GM19025 (cell line): ENCODE data around the gene NRL.
A peak's percentile ranks its signal among the peaks of the same experiment; 100 is the strongest.

Experiments used
- ATAC-seq: cut with Tn5 transposase; IDR thresholded peaks from one replicate; pipeline ENCODE4 v1.9.1; 2021; ENCODE audit warnings: mild to moderate bottlenecking, low read depth, moderate library complexity; ENCODE audit not compliant: unreplicated experiment

Gene NRL

DNA sequence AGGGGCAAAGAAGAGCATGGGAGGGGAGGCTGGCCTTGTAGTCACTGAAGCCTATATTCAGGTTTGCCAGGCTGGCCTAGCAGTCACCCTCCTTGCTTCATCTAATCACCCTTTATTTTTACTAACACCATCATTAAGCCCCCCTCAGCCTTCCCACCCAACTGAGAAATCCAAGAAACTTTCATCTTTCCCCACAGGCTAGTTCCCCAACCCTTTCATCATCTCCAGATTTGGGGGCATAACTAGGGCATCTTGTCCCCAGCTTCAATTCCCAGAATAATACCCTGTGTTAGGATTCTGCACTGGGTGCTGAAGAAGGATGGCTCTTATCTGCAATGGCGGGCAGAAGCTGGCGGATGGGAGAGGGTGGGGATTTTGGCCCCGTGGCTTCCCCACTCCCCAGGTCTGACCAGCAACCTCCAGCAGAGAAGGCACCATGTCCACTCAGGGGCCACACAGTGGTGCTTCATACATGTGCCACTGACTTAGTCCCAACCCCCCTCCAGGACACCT, 13.7 kb downstream of the NRL start:
- ATAC-seq: no peak

DNA sequence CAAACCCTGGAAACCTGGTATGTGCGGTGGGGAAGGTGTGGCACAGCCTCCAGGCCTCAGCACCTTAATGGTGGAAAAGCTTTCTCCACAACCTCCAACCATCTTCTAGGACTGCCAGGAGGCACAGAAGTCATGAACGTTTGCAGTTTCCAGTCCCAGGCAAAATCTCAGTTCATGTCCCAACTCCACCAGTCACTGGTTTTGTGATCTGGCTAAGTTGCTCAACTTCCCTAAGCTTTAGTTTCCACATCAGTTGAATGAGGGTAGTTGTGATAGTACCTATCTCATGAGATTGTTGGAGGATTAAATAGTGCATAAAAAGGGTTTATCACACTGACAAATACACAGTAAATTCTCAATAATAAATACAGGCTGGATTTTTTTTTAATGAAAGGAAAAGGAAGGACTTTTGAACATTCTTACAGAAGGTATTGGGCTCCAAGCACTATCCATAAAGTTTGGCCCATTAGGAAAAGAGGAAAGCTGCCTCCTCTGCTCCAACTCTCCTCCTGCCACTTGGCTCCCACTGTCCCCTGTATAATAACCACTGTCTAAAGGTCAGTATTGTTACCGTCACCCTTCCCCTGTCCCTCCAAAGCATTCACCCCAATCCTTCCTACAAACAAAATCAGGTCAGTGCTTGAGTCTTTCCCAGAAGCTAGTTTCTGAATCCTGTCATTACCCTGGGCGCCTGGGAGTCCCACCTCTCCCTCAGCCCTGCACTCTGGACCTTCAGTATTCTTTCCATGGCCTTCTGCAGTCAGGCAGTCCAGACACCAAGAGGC, 14.4 kb downstream of the NRL start:
- no peak for ATAC-seq

DNA sequence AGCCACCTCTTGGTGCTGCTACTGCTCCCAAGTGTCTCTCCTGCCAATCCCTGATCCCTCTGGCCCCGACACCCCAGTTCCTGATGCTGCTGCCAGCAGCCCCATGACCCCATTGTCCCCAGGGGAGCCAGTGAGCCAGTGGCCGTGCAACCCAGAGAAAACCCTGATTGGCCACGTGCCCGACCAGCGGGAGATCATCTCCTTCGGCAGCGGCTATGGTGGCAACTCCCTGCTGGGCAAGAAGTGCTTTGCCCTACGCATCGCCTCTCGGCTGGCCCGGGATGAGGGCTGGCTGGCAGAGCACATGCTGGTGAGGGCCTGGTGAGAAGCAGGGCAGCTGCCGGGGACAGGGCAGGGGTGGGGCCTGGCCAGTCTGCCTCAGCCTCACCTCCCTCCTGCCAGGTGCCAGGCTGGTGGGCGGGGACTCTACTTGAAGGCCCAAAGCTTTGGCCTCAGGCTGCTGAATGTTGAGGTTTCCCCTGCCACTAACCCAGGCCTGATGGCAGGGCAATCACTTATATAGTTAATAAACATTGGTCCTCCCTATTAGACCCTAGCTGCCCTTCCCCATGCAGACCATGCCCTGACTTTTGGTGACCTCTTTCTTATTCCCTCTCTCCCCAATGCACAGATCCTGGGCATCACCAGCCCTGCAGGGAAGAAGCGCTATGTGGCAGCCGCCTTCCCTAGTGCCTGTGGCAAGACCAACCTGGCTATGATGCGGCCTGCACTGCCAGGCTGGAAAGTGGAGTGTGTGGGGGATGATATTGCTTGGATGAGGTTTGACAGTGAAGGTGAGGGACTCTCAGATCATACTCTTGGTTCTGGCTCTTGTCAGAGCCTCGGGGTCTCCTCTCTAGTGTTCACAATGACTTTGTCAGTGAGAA, 15.6 kb downstream of the NRL start:
- no peak for ATAC-seq

DNA sequence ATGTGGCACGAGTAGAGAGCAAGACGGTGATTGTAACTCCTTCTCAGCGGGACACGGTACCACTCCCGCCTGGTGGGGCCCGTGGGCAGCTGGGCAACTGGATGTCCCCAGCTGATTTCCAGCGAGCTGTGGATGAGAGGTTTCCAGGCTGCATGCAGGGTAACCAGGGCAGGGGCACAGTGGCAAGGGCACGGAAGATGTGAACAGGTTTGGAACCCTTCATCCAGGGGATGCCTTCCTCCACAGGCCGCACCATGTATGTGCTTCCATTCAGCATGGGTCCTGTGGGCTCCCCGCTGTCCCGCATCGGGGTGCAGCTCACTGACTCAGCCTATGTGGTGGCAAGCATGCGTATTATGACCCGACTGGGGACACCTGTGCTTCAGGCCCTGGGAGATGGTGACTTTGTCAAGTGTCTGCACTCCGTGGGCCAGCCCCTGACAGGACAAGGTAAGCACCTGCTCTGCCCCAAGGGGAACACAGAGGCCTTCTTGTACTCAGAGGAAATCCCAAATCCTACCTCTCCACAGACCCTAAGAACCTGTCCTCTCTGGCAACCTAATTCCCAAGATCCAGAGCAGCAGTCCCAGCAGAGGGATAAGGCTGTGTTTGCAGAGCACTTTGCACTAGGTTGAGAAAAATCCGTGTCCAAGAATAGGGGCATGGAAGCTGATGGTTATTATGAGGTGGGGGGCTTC, 16.4 kb downstream of the NRL start:
- ATAC-seq: no peak

DNA sequence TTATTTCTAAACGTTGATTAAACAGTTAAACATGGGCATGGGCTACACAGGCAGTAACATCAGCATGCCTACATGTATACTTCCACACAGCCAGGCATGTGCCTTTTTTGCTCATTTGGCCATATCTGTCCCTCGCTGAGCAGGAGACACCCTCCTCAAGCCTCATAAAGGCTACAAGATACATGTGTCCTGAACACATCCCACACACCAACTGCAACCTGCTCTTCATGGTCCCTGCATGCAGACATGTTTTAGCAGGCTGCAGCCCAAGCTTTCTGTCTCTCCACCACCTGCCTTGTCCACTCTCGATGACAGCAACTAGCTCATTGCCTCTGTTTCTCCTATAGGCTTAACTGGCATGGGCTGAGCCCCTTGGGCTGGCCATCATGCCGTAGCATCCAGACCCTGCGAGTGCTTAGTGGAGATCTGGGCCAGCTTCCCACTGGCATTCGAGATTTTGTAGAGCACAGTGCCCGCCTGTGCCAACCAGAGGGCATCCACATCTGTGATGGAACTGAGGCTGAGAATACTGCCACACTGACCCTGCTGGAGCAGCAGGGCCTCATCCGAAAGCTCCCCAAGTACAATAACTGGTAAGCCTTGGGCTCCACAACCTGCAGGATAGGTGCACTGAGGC, 18.1 kb downstream of the NRL start:
- ATAC-seq: no peak

DNA sequence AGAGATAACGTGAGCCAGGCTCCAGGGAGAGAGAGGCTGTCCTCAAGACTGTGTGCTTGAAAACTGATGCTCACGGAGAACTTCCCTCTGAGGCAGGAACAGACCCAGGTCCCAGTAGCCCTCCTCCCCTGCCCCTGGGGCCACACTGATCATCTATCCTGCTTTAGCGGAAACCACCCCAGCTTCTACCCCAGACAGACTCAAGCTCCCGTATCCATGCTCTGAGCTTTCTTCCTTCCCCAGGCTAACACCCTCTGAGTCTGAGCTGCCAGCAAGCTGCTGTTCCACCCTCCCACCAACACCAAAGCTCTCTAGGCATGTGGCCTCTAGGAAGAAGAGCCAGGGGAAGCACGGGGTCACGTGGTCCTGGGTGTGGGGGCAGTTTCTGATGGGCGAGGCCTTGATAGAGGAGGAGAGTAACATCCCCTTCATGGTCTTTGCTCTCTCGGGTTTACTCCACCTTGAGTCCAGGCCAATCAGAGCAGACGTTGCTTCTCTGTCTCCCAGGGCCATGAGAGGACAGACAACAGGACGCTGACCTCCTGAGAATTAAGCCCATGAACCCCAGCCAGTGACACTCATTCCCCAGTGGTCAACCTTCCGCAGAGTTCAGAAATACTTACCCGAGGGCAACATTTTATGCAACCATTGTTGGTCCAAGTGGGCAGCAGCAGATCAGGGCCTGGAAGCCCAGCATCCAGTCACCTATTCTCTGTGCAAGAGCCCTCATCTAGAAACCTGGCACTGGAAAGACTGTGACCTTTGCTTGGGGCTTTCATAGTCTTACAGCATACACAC, 19.3 kb downstream of the NRL start:
- peak; percentile 57 for ATAC-seq

DNA sequence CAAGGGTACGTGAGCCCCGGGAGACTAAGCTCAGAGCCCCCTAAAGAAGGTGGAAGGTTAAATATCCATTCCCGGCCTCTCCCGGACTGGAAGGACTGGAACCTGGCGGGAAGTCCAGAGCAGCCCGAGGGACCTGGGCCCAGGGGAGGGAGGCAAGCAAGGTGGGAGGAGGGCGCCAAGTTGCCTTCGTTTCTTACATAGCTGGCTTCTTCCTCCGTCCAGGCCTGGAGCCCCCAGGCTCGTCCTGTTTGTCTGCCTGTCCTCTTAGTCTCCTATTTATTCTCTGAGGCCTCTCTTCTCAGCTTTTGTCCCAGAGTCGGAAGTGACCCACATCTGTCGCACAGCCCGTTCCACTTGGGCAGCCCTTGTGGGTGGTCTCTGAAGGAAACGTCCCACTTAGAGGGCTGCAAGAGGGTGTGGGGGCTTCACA, 19.9 kb downstream of the NRL start:
- no peak for ATAC-seq

DNA sequence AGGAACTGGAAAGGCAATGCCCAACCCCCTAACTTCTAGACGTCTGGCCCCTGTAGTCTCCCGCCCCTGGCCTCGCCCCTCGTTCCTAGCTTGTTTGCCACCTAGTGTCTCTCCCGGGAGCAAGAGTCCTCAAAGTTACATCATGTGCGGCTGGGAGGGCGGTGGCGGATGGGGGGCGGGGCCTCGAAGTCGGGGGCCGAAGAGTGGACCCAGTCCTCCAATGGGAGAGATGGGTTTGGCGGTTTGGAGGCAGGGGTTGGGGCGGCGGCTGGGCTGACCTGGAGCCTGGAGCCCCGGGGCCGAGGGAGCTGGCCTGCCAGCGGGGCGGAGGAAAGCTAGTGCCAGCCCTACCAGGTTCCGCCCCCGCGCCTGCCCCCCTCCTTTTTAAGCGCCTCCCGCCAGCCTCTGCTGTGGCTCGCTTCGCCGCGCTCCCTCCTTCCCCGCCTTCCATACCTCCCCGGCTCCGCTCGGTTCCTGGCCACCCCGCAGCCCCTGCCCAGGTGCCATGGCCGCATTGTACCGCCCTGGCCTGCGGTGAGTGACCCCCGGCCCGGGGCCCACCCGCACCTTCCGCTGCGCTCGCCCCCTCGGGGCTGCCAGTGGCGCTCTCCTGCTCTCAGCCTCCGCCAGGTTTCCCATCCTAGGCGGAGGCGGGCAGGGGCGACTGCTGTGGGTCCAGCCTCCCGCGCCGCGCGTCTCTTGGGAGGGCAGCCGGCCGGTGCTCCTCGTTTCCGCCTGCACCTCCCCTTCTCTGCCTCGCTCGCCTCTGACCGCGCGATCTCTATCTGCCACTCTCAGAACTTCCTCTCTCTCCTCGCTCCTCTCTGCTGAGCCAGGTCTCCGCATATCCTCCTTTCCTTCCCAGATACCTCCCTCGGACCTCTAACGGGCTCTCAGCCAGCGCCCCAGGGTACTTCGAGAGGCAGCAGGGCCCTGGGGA, 20.6 kb downstream of the NRL start, which contains the start of gene PCK2:
PCK2 (plus strand) TSS at position 411 of the 940 bp plus-strand sequence; CDS start at position 506, 95 bp downstream.
- ATAC-seq: peak; percentile 46

DNA sequence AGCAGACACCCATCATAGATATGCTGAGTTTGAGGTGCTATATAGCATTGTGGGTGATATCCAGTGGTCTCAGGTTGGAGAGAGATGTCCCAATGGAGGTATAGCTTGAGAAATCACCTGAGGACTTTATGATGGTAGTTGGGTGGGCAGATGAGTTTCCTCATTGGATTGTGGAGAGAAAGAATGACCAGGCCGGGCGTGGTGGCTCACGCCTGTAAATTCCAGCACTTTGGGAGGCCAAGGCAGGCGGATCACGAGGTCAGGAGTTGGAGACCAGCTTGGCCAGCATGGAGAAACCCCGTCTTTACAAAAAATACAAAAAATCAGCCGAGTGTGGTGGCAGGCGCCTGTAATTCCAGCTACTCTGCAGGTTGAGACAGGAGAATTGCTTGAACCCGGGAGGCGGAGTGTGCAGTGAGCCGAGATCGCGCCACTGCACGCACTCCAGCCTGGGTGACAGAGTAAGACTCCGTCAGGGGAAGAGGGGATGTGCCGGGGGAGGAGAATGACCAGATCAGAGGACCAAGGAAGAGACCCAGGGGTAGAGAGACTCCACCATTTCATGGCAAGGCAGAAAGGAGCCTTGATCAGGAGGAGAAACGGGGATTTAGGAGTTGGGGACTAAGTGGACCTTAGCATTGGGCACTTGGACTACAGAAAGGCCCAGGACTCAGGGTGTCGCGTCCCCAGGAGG, 21.4 kb downstream of the NRL start:
- ATAC-seq: no peak

DNA sequence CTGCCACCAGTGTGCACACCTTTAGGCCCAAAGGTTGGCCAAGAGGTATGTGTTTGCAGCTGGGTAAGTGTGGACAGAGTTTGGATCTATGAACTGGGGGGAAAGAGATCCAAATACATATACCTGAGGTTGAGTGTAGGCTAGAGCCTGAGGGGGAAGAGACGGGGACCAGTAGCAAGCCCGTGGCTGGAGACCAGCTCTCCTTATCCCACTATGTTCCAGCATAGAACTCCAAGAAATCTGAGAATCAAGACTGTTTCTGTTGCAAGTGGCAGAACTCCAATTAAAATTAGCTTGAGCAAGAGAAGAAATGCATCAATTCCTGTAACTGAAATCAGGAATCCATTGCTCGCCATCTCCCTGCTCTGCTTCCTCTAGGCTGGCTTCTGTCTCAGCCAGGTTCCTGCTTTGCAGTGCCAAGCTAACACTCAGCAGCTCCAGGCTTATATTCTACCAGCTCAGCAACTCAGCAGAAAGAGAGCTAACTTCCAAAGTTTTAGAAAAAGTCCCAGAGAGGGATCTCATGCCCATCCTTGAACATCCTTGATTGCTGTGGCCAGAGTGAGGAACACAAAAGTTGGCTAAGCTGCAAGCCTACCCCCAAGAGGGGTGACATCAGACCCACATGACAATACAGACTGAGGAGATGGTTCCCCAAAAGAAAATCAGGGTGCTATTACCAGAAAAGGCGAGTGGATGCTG, 22.1 kb downstream of the NRL start:
- ATAC-seq: no peak

DNA sequence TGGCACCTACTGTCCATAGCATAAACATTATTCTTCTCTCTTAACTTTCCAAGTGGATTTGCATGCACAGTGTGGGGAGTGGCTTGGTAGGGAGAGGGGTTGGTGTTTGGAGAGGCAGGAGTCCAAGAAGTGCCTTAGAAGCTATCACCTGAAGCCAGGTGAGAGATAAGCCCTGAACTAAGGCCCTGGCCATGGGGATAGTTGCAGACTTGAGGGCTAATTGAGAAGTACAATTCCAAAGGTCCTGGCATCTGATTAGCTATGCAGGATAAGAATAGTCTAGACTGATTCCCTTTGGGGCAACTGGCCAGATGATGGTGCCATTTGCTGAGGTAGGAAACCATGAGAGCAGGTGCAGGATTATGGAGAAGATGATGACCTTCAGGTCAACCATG, 22.6 kb downstream of the NRL start:
- ATAC-seq: no peak

DNA sequence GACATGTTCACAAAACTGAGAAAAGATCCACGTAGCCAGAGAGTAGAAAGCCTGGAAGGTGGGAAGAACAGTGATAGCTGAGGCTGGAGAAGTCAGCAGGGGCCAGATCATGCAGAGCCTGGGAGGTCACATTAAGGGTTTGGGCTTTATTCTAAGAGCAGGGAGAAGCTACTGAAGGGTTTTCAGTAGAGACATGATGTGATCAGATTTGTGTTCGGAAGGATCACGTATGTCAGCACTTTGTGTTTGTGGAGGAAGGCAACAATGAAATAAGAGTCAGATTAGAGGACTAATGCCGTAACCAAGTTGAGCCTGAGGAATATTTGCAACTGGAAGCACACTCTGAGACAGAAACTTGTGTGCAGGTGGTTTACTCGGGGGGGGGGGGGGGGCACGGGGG, 24.9 kb downstream of the NRL start:
- no peak for ATAC-seq

DNA sequence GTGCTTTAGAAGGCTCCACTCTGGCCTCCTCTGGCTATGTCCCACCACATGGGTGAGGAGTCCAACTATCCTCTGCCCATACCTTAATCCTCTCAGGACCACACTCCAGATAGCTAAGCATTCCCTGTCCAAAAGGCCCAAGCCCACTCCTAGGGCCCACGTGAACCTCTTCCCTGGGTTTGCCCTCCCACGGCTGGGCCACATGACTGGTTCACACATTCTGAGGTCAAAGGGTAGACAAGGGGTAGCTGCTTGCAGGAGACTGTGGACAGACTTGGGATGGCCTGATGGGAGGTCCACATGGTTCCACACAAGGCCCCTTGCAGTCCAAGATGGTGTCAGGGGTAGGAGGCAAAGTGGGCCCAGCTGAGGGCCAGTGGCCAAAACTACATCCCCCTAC, 26.7 kb downstream of the NRL start:
- ATAC-seq: no peak

DNA sequence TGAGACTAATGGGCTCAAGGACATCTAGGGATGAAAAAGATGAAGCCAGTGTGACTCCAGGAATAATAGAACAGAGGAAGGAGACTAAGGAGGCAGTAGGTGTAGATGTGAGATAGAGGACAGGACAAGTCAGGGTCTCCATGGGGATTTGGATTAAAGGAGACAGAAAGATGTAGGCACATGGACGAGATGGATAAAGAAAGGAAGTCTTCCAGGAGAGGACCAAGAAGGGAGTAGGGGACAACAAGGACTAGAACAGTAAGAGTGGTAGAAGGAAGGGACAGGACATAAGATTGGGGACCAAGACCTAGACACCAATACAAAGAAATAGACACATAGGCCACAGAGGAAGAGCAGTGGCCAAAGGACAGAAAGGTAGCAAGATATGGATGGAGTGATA, 27.7 kb downstream of the NRL start:
- no peak for ATAC-seq

DNA sequence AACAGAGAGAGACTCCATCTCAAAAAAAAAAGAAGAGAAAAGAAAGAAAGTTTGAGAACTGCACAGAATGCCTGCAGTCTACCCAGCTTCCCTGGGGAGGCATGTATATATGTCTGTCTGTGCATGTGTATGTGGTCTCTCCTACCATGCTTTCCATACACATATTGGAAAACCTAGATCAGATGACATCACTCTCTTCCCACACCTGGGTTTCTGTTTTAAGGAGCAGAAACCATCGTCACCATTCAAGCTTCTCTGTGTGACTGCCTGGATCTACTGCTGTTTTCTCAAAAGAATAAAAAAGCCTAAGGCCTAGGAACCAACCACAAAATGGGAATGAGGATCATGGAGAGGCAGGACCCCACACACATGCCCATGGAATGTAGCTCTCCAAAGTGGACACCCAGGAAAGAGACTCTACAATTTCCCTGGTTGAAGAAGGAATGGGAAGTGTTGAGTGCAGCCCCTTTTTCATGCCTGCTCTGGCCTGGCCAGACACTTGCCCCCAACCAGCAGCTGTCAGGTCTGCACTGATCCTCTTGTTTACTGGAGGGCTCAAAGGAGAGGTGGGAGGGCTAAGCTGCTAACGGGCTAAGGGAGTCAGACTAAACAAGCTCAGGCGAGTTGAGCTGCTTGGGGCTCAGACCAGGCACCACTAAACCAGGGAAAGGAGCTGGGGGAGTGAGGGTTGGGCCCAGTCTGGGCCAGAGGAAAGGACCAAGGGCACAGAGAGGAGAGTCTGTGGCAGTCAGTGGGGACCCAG, 28.4 kb downstream of the NRL start:
- no peak for ATAC-seq

DNA sequence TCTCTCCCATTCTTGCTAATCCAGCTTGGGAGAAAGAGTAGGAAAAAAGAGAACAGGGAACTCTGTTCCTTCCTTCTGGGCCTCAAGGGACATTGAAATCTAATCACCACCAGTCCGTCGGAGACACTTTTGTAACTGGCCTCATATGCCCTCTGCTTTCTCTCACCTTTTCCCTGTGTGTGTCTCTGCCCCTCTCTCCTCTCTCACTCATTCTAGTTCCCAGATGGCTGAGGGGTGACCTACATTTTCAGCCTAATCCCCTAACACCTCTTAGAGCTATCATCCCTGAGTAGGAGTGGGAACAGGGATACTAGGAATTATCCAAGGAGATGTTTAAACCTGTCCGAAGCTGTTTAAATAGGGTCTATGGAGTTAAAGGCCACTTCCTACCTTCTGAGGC, 29.5 kb downstream of the NRL start:
- no peak for ATAC-seq

DNA sequence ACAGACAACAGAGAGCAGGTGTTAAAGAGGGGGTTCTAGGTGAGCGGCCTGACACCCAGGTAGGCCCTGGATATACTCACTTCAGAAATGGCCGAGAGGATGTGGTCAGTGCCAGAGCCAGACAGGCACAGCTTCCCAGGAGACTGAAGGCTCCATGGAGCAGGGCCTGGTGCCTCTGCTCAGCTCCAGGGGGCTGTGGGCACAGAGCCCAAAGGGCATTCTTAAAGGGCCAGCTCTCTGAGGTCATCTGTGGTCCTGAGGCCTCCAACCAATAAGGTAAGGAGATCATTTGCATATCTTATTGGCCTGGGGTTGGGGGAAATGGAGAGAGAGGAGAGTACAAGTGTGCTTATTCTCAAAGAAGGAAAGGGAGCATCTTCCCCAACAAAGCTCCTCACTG, 30.3 kb downstream of the NRL start:
- no peak for ATAC-seq
